SU-DHL-6 (cell line): ENCODE measurements around the gene MYO19.

Experiments
- CTCF ChIP-seq: fragments of 200-600 bp; sonication (generic); IDR thresholded peaks from one replicate; pipeline ENCODE4 v1.5.1; 2017; ENCODE audit warnings: antibody characterized with exemption, mild to moderate bottlenecking, low read length, moderate library complexity; ENCODE audit not compliant: insufficient read depth, poor library complexity, severe bottlenecking
- EZH2phosphoT487 ChIP-seq: fragments of 200-600 bp; sonication (generic), shearing (Covaris generic); conservative IDR thresholded peaks from 2 replicates; pipeline ENCODE4 v1.6.1; 2018; ENCODE audit warnings: mild to moderate bottlenecking, antibody characterized with exemption, low read length, moderate library complexity, mixed read lengths

GRCh38 chr17:36545077-36545464 is 10.4 kb upstream of the MYO19 start:
- TF ChIP-seq CTCF (no peak), EZH2phosphoT487 (no peak)
